ENCODE measurements around the gene ZSCAN22.
"Not testable (repeated sequence)": the region's sequence is repeated elsewhere in the genome, so short reads cannot be mapped to it uniquely, and the experiment has no call there.

The ZSCAN22 gene

GRCh38 chr19:58305065-58305931 lies 21.5 kb upstream of the ZSCAN22 start, which contains the start of gene ERVK3-1:
TSS of gene ERVK3-1 (plus strand) at chr19:58305377. CDS start at chr19:58312169, 6,792 bp downstream.
- peak; percentile 94 for DNase-seq (ENCODE audit: low read depth)
- no peak for TF ChIP-seq CTCF (IDR thresholded peaks at IDR 0.05; ENCODE audit: control insufficient read depth, extremely low read depth, insufficient read depth)
- H3K4me3 ChIP-seq (ENCODE audit: low read depth, low read length) = peak within 1 kb of the TSS; percentile 95

GRCh38 chr19:58305932-58306323 lies 20.9 kb upstream of the ZSCAN22 start:
- no peak for TF ChIP-seq CTCF (IDR thresholded peaks at IDR 0.05; ENCODE audit: control insufficient read depth, extremely low read depth, insufficient read depth)
- DNase-seq (ENCODE audit: low read depth) = no peak
- peak overlapping the region; percentile 95 for H3K4me3 ChIP-seq (ENCODE audit: low read depth, low read length)

- H3K4me3 ChIP-seq (ENCODE audit: low read depth, low read length) = no peak overlapping the region
- no peak for TF ChIP-seq CTCF (IDR thresholded peaks at IDR 0.05; ENCODE audit: control insufficient read depth, extremely low read depth, insufficient read depth)
- no peak for DNase-seq (ENCODE audit: low read depth)
Measured at GRCh38 chr19:58307736-58308135, 19.1 kb upstream of the ZSCAN22 start.

- H3K4me3 ChIP-seq (ENCODE audit: low read depth, low read length); DNase-seq (ENCODE audit: low read depth): not testable (repeated sequence)
Measured at GRCh38 chr19:58310685-58311084, 16.1 kb upstream of the ZSCAN22 start.

- DNase-seq (ENCODE audit: low read depth) = no peak
- no peak for TF ChIP-seq CTCF (IDR thresholded peaks at IDR 0.05; ENCODE audit: control insufficient read depth, extremely low read depth, insufficient read depth)
- H3K4me3 ChIP-seq (ENCODE audit: low read depth, low read length) = no peak overlapping the region
Measured at GRCh38 chr19:58311345-58311865, 15.4 kb upstream of the ZSCAN22 start.

GRCh38 chr19:58315580-58315979 lies 11.2 kb upstream of the ZSCAN22 start:
- TF ChIP-seq CTCF (IDR thresholded peaks at IDR 0.05; ENCODE audit: control insufficient read depth, extremely low read depth, insufficient read depth) = no peak
- H3K4me3 ChIP-seq (ENCODE audit: low read depth, low read length) = no peak overlapping the region
- DNase-seq (ENCODE audit: low read depth) = no peak

- H3K4me3 ChIP-seq (ENCODE audit: low read depth, low read length) = no peak overlapping the region
- peak; percentile 32 for DNase-seq (ENCODE audit: low read depth)
Measured at GRCh38 chr19:58317476-58318072, 9.2 kb upstream of the ZSCAN22 start.

More at GRCh38 chr19:58317476-58318072, 9.2 kb upstream of the ZSCAN22 start:
- TF ChIP-seq CTCF (IDR thresholded peaks at IDR 0.05; ENCODE audit: control insufficient read depth, extremely low read depth, insufficient read depth) = no peak

All from LNCaP clone FGC (cell line).